ENCODE measurements around the gene SLX4IP.

The SLX4IP gene

GRCh38 chr20:10635476-10636208 is 200.5 kb downstream of the SLX4IP start:
- no peaks in the 10 kb centered on the region for H3K36me3 ChIP-seq (ENCODE audit: insufficient read depth)
- H3K4me2 ChIP-seq, result no peak overlapping the region
- no peak overlapping the region for H3K4me3 ChIP-seq (IDR thresholded peaks at IDR 0.05; ENCODE audit: insufficient read depth, low read depth, low read length)
- no peaks in the 10 kb centered on the region for H3K27me3 ChIP-seq (ENCODE audit: insufficient read depth, low read depth)
- no peak overlapping the region for H3K27ac ChIP-seq
- no peak overlapping the region for H2AFZ ChIP-seq (ENCODE audit: low read depth)
- no peak for TF ChIP-seq CTCF (conservative IDR thresholded peaks at IDR 0.05; ENCODE audit: low read depth, low read length)
- H3K9ac ChIP-seq, result no peak overlapping the region
- H4K20me1 ChIP-seq (ENCODE audit: insufficient read depth), result no peaks in the 10 kb centered on the region
- no peaks in the 10 kb centered on the region for H3K79me2 ChIP-seq (ENCODE audit: insufficient read depth, low read depth)
- no peaks in the 10 kb centered on the region for H3K4me1 ChIP-seq (ENCODE audit: low read depth, poor library complexity, severe bottlenecking)

- Histone ChIP-seq H3K9ac (no peak overlapping the region), H3K4me1 (ENCODE audit: low read depth, poor library complexity, severe bottlenecking) (no peaks in the 10 kb centered on the region), H3K79me2 (ENCODE audit: insufficient read depth, low read depth) (no peaks in the 10 kb centered on the region), H4K20me1 (ENCODE audit: insufficient read depth) (no peaks in the 10 kb centered on the region), H3K4me3 (IDR thresholded peaks at IDR 0.05; ENCODE audit: insufficient read depth, low read depth, low read length) (no peak overlapping the region), H3K27ac (no peak overlapping the region), H3K36me3 (ENCODE audit: insufficient read depth) (no peaks in the 10 kb centered on the region), H3K4me2 (no peak overlapping the region), H2AFZ (ENCODE audit: low read depth) (no peak overlapping the region), H3K27me3 (ENCODE audit: insufficient read depth, low read depth) (no peaks in the 10 kb centered on the region)
- no peak for TF ChIP-seq CTCF (conservative IDR thresholded peaks at IDR 0.05; ENCODE audit: low read depth, low read length)
These were observed 201.3 kb downstream of the SLX4IP start for GRCh38 chr20:10636326-10636818.

- H3K36me3 ChIP-seq (ENCODE audit: insufficient read depth), result no peaks in the 10 kb centered on the region
- no peak for TF ChIP-seq CTCF (conservative IDR thresholded peaks at IDR 0.05; ENCODE audit: low read depth, low read length)
- no peaks in the 10 kb centered on the region for H4K20me1 ChIP-seq (ENCODE audit: insufficient read depth)
- H3K4me3 ChIP-seq (IDR thresholded peaks at IDR 0.05; ENCODE audit: insufficient read depth, low read depth, low read length), result no peak overlapping the region
- H2AFZ ChIP-seq (ENCODE audit: low read depth), result no peak overlapping the region
- no peak overlapping the region for H3K27ac ChIP-seq
- H3K4me2 ChIP-seq, result no peak overlapping the region
- no peaks in the 10 kb centered on the region for H3K27me3 ChIP-seq (ENCODE audit: insufficient read depth, low read depth)
- no peaks in the 10 kb centered on the region for H3K4me1 ChIP-seq (ENCODE audit: low read depth, poor library complexity, severe bottlenecking)
- no peaks in the 10 kb centered on the region for H3K79me2 ChIP-seq (ENCODE audit: insufficient read depth, low read depth)
- H3K9ac ChIP-seq, result no peak overlapping the region
These were observed 202.0 kb downstream of the SLX4IP start for GRCh38 chr20:10637031-10637559.

GRCh38 chr20:10637563-10637962 is 202.5 kb downstream of the SLX4IP start:
- Histone ChIP-seq H3K9ac (no peak overlapping the region), H3K4me1 (ENCODE audit: low read depth, poor library complexity, severe bottlenecking) (no peaks in the 10 kb centered on the region), H4K20me1 (ENCODE audit: insufficient read depth) (no peaks in the 10 kb centered on the region), H3K4me2 (no peak overlapping the region), H3K79me2 (ENCODE audit: insufficient read depth, low read depth) (no peaks in the 10 kb centered on the region), H2AFZ (ENCODE audit: low read depth) (no peak overlapping the region), H3K27me3 (ENCODE audit: insufficient read depth, low read depth) (no peaks in the 10 kb centered on the region), H3K27ac (no peak overlapping the region), H3K4me3 (IDR thresholded peaks at IDR 0.05; ENCODE audit: insufficient read depth, low read depth, low read length) (no peak overlapping the region), H3K36me3 (ENCODE audit: insufficient read depth) (no peaks in the 10 kb centered on the region)
- no peak for TF ChIP-seq CTCF (conservative IDR thresholded peaks at IDR 0.05; ENCODE audit: low read depth, low read length)

All from KMS-11 (cell line).